Measurements from ENCODE around the gene FADS3.

DNA sequence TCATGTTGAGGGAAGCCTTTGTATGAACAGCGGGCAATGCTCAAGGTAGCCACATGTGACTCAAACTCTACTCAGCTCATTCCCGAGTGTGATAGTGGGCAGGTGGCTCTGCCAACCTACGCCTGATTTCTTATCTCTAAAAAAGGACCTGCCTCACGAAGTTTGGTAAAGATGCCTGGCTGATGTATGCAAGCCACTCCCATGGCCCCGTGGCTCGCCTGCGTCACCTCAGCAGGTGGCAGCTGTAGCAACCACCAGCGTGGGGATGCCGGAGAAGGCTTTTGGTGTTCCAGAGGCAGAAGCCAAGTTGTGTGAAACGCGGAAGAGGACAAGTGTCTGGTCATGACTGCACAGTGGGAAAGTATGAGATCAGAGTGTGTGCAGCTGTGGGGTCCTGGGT is 57.9 kb downstream of the FADS3 start:
- TF ChIP-seq, protein P1, sequence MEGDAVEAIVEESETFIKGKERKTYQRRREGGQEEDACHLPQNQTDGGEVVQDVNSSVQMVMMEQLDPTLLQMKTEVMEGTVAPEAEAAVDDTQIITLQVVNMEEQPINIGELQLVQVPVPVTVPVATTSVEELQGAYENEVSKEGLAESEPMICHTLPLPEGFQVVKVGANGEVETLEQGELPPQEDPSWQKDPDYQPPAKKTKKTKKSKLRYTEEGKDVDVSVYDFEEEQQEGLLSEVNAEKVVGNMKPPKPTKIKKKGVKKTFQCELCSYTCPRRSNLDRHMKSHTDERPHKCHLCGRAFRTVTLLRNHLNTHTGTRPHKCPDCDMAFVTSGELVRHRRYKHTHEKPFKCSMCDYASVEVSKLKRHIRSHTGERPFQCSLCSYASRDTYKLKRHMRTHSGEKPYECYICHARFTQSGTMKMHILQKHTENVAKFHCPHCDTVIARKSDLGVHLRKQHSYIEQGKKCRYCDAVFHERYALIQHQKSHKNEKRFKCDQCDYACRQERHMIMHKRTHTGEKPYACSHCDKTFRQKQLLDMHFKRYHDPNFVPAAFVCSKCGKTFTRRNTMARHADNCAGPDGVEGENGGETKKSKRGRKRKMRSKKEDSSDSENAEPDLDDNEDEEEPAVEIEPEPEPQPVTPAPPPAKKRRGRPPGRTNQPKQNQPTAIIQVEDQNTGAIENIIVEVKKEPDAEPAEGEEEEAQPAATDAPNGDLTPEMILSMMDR (IDR thresholded peaks at IDR 0.05), result no peak
- no peak for TF ChIP-seq POLR2A (IDR thresholded peaks at IDR 0.05)

Measured in Peyer's patch (tissue), 4 donors.